ELF-1 (cell line): ENCODE data around the gene CST3.
A peak's percentile ranks its signal among the peaks of the same experiment; 100 is the strongest.
"Not testable (repeated sequence)": the region's sequence is repeated elsewhere in the genome, so short reads cannot be mapped to it uniquely, and the experiment has no call there.

Experiments used
- DNase-seq: peaks from one replicate; pipeline ENCODE4 v3.0.0-alpha.2; 2016; ENCODE audit warnings: low read depth, low spot score

The CST3 gene

DNA sequence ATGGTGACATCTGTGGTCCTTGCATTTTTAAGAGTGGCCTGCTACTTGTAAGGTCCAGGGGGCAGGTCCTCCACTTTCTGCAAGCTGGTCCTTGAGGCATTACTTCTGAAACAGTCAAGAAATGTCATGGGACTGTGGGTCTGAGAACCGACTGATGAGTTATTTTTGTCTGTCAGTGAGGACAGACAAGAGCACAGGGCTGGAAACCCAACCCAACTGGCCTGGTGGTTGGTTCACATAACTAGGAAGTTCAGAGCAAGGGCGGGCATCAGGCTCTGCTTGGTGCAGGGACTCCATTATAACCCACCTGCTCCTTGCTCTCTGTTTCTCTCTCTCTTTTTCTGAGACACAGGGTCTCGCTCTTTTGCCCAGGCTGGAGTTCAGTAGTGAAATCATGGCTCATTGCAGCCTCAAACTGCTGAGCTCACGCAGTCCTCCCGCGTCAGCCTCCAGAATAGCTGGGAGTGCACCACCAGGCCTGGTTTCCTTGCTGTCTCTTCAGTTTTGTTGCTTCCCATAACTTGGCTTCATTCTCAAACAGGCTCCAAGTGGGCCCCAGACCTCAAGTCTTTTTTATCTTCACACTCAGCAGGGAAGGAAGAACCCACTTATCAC lies 9.2 kb downstream of the CST3 start:
- DNase-seq, result no peak

DNA sequence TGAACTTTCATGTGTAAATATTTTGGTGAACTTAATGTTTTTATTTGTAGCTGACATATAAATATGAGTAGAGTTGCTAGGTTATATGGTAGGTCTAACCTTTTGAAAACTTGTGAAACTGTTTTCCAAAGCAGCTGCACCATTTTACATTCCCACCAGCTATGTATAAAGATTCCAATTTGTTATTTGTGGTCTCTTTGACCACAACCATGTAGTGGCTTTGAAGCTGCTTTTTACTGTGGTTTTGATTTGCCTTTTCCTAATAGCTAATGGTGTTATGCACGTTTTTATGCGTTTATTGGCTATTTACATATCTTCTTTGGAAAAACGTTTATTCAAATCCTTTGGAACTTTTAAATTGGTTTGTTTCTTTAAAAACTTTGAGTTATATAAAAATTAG lies 10.3 kb downstream of the CST3 start:
- DNase-seq, result no peak

DNA sequence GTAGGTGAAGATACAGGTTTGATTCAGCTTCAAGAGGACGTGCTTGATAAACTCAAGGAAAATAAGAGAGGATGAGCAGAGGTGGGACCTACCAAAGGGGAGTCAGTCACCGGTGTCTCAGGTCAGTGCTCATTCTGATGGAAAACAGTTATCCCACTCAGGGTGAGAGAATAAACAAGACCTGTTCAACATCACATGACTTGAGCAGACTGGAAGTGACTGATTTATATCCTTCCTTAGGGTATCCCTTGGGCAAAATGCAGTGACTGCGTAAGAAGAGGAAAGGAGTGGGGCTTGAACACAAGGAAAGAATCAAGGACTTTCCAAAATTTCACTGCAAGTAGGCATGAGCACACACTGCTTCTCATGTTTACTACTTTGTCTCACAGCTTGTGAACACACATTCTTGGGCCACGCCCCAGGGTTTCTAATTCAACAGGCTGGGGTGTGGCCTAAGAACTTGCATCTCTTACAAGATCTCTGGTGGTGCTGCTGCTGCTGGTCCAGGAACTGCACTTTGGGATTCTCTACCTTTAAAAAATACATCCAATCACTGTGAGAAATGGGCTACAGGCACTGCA lies 11.6 kb downstream of the CST3 start:
- DNase-seq, result peak; percentile 55

DNA sequence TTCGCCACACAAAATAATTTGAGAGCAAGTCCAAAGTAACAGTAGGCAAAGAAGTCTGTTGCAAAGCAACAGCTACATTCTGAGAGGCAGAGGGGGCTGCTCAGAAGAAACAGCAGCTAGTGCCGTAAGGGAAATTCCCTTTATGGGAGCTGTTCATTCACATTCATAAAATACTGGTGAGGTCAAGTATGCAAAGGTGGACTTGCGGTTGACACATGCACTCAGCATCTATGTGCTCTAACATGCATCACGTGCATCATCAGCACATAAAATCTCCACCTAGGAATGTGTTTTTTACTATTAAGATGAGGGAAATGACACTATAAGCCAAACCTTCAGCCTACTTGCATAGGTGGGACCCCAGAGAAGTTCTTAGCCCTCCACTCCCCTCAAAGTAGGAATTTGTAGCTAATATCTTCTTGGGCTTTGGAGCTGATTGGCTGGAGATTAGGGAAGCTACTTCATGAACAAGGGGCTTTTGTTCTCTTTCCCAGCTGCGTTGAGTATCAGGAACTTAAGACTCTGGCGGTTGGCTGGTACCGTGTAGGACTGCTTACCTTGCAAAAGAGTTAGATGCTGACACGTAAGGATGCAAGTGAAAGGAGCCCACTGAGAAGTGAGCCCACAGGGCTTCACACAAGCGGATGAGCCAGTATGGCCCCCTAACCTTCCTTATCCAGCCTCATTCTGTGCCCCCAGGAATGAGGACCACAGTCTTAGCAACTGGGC lies 12.4 kb downstream of the CST3 start:
- no peak for DNase-seq

DNA sequence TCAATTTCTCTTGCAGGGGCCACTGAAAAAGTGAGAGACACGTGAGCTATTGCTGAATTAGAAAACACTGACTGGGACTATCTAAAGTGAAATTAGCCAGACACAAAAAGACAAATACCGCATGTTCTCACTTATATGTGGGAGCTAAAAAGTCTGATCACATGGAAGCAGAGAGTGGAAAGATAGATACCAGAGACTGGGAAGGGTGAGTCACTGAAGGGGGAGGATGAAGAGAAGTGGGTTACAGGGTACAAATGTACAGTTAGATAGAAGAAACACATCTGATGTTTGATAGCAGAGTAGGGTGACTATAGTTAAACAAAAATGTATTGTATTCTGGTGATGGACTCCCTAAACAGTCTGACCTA lies 13.4 kb downstream of the CST3 start:
- no peak for DNase-seq

DNA sequence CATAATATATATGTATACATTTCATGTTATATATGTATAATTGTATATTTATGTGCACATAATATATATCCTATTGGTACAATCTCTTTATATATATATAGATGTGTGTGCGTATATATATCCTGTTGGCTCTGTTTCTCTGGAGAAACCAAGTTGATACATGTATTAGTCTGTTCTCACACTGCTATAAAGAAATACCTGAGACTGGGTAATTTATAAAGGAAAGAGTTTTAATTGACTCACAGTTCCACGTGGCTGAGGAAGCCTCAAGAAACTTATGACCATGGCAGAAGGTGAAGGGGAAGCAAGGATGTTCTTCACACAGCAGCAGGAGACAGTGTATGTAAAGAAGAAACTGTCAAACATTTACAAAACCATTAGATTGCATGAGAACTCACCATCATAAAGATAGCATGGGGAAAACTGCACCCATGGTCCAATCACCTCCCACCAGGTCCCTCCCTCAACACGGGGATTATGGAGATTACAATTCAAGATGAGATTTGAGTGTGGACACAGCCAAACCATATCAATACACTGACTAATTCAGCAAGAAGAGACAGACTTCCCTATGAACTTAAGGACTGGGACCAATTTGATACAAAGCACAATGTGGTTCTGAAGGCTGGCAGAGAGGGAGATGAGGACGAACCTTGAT lies 14.0 kb downstream of the CST3 start:
- DNase-seq, result no peak

DNA sequence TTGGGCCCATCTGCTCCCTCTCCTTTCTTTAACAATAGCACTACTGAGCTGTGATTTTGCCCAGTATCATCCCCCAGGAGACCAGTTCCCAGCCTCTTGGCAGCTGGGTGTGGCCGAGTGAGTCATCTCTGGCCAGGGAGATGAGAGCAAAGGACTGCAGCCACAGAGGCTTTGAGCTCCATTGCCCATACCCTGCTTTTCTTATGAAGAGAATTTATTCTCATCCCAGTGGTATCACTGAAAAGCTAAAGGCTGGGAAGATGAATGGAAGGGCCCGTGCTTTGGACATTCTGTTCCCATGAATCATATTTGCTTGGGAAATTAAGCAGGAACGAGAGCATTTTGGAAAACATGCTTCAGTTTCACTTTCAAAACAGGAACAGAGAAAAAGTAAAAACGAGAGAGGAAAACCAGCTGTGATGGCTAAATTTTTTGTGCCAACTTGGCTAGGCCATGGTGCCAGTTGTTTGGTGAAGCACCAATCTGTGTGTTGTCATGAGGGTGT lies 14.9 kb downstream of the CST3 start:
- peak; percentile 54 for DNase-seq

DNA sequence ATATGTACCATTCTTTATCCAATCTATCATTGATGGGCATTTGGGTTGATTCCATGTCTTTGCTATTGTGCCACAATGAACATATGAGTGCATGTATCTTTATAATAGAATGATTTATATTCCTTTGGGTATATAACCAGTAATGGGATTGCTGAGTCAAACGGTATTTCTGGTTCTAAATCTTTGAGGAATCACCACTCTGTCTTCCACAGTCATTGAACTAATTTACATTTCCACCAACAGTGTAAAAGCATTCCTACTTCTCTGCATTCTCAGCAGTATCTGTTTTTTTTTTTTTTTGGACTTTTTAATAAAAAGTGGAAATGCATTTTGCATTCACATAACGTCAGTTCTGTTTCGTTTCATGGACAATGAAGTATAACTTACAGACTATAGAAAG lies 15.4 kb downstream of the CST3 start:
- not testable (repeated sequence) for DNase-seq

DNA sequence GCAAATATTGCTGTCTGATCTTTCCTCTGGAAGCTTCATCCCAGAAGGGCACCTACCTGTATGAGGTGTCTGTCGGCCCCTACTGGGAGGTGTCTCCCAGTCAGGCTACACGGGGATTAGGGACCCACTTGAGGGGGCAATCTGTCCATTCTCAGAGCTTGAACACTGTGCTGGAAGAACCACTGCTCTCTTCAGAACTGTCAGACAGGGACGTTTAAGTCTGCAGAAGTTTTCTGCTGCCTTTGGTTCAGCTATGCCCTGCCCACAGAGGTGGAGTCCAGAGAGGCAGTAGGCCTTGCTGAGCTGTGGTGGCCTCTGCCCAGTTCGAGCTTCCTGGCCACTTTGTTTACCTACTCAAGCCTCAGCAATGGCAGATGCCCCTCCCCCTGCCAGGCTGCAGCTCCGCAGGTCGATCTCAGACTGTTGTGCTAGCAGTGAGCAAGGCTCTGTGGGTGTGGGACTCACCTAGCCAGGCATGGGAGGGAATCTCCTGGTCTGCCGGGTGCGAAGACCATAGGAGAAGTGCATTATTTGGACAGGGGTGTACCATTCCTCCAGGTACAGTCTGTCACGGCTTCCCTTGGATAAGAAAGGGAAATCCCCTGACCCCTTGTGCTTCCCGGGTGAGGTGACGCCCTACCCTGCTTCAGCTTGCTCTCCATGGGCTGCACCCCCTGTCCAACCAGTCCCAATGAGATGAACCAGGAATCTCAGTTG lies 16.9 kb downstream of the CST3 start:
- DNase-seq, result not testable (repeated sequence)

DNA sequence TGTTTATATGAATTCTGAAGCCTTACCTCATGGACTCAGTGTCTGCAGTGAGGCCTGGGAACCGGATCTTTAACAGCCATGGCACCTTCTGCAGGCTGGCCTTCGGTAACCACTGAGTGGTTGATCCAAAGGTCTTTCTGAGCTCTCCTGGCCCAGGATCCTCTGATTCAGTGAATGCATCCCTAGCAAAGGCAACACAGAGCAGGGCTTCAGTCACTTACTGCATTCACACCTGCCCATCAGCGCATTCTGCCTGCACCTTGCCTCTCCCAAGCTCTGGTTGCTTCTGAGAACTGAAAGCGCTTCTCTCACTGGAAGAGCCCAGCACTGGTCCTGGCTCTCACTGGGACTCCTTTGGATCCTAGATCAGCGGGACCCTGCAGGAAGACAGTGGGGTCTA lies 23.6 kb downstream of the CST3 start:
- no peak for DNase-seq

DNA sequence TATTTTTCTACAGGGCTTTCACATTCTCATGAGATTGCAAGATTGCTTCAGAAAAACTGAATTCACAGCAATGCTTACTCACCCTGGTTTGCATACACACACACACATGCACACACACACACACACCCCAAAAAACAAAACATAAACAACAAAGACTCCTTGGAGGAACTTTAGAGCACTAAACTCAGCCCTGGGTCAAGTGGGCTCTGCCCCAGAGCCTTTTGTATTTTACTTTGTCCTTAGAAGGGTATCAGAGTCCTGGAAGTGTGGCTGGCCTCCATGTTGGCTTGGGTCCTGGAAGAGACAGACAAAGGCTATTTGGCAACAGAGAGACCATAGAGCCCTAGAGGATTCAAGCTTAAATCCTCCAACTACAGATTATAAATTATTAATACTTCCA lies 24.1 kb downstream of the CST3 start:
- no peak for DNase-seq

DNA sequence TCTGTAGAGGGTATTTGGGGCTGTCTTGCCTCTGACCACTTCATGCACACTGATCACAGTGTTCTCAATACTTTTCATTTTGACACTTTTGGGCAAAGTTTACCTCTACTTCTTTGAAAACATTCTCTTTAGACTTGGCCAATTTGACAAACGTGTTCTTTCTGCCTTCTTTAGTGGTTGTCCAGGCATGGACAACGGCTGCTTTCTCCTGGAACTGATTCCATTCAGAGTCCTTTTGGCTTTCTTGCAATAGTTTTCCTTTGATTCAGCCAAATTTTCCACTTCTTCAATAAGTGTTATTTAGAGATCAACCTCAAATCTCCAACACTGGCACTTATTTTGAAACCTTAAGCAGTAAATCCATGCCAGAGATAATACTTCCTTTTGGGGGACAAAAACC lies 25.4 kb downstream of the CST3 start:
- DNase-seq, result no peak

DNA sequence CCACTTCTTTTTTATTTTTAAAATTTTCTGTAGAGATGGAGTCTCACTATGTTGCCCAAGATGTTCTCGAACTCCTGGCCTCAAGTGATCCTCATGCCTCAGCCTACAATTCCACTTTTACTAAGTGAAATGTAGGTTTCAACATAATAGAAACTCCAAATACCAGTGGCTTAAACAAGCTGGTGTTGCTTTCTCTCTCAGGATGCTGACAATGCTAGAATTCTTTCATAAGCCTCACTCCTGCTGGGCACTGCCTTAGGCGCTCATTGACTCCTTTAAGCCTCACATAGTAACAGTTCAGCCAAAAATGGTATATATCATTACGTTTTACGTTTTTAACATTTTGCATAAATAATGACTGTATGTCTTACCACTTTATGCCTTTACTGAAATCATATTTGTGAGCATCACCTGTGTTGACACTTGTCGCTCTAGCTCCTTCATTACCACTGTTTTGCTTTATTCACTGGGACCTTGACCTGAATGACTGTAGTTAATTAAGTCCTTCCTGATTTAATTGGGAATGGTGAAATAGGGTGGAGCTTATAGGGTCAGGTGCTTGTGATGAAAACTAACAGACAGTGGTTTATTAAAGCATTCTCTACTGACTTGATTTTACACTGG lies 28.2 kb downstream of the CST3 start:
- peak; percentile 62 for DNase-seq

DNA sequence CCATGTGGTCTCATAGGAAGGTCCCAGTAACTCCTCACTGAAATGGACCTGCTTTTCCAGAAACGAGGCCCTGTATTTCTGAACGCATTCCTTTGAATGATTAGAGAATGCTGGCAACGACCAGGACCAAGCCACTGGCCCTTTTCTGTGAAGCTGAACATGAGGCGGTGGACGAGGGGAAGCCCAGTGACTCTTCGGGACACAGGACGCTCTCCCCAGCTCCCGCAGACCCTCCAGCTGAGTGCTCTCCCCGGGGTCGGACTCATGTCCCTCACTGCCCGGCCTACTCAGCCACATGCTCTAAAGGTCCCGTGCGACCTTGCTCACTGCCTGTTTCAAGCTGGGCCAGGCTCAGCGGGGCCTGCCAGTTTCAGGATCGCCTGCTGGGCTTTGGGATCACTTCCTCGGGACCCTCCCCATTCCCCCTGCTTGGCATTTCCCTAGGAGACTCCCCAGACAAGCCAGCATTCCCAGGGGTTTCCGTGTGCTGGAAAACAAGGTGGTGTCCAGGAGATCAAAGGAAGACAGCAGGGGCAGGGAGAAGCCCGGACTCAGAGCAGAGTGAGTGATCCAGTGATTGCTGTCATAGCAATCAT lies 29.4 kb downstream of the CST3 start:
- DNase-seq, result no peak

DNA sequence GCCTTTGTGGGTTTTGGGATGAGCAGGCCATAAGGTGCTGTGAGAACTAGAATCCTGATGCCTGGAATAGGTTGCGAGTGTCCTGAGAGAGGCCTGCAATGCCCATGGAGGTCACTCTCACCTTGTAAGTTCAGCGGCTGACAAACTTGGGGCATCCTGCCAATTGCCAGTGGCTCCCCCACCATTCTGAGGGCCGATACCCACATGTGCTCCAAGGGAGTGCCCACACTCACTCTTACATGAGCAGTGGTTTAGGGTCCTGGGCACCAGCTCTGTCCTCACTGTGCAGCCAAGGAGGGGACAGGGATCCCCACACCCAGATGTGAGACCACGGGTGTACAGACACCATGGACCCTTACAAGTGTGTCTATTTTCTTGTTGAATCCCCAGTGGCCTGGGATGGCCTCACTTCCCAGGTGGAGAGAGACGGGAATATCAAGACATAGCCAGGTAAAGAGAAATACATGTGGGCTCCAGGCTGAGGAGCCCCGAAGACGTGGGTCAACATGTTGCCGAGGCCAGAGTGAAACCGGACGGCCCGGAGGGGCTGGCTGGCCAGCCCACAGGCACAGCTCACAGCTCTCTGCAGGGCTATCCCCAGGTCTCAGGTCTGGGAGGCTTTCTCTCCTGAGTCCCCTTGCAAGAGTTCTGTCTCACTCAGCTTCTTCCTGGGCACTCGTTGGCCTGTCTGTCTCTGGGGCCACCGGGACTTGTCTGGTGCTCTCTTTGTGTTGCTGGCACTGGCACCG lies 30.1 kb downstream of the CST3 start:
- no peak for DNase-seq

DNA sequence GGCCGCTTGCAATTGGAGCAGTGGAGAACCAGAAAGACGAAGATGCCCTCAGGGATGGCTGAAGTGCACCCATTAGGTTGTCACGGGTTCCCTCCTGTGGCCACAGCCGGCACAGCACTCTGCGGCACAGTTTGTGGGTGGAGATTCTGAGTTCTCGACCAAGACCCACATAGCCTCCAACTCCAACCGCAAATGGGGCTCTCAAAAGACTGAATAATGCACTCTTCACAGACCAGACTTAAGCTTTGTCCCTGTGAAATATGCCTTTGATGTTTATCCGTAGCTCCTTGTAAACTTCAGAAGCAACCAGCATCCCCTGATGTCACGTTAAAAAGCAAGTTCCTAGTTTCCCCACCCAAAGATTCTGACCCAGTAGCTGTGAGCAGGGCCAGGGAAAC lies 31.1 kb downstream of the CST3 start:
- peak; percentile 90 for DNase-seq

DNA sequence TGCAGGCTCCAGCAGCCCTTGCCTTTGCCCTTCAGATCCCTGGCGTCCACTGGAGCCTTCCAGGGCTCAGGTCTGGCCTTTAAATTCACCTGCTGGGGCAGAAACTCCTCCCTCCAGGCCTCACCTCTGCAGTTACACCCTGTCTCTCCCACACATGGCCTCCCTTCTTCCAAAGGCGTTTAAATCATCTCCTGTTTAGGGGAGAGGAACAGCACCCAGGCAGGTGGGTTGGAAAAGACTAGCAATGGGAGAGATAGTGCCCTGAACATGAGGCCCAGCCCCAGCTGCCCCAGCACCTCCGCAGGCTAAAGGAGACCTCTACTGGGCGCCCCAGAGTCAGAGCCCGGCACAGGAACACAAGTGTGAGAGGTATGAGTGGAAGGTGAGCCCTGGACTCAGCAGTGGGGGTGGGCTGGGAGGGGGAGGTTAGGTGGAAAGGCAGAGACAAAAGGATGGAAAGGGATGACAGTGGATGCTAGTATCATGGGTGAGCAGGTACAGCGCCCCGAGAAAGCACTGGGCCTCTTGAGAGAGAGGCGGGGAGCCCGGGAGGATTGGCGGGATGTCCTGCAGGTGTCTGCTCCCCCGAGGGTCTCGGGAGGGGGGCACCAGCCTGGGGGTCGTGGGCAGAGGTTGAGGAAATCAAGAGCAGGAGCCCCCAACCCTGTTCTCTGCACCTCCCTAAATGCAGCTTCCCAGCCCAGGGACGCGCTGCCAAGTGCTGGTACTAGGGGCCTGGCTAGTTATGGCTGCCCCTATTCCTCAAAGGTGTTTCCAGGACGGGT lies 31.7 kb downstream of the CST3 start, which contains the start of gene CST9:
TSS of gene CST9 (minus strand) at position 51 of the 785 bp plus-strand sequence. CDS start 53 bp downstream, outside the sequence.
- DNase-seq, result no peak

DNA sequence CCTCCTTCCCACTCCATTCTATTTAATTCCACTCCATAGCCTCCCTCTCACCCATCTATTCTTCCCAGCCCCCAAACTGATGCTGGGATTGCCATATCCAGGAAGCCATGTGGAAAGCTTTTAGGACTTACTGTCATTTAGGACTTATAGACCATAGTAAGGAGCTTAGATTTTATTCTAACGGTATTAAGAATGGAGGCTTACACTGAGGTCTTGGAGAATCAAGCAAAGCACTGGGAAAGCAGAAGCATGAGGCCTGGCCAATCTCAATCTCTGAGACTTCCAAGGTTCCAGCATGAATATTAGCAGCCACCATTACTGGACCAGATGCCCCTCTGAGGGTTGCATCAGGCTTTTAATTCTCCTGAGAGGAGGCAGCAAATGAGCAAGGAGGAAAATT lies 33.4 kb downstream of the CST3 start:
- DNase-seq, result no peak

DNA sequence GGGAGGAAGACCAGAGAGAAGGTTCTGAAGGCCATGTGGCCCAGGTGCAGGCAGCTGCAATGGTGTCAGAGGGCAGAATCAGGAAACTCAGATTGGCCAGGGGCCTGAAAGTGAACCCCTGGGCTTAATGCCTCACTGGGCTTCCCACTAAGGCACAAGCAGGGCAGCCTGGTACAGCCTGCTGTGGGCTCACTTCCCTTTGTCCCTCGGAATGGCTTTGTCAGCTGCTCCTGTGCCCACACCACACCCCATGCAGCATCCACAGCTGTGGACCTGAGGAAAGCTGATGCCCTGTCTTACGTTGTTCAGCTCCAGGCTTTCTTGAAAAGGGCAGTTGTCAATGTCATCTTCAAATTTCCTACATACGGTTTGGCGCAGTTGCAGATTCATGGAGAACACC lies 34.4 kb downstream of the CST3 start:
- DNase-seq, result no peak
